Kidney (tissue), 14 donors: ENCODE results near the gene IL25. TPM values are rescaled to one million over a fixed set of nuclear protein-coding genes. Genes with fewer than 3 reads are reported as not detected.

ENCODE experiments used
- DNase-seq, 5 donors: peaks; one replicate each; pipeline ENCODE4 v3.0.0-alpha.2; 2013 to 2020
- FAIRE-seq: peaks from 2 replicates; lab custom pipeline; 2012; peaks lifted over from hg19 to GRCh38; lab: Jason Lieb, UNC
- H3K27ac ChIP-seq, 2 donors: one replicate each; pipeline ENCODE4 v1.7.0; 2013; ENCODE audit warnings: low read depth in 2 of 2, low read length in 2 of 2, inconsistent platforms in 1 of 2
- H3K27me3 ChIP-seq: one replicate; pipeline ENCODE4 v1.7.1; 2013; ENCODE audit warnings: low read length, inconsistent platforms; ENCODE audit not compliant: control insufficient read depth, insufficient read depth
- H3K36me3 ChIP-seq, 3 donors: one replicate each; pipeline versions ENCODE4 v1.7.0 to v1.7.1; 2013; ENCODE audit warnings: low read length in 3 of 3, control low read depth in 1 of 3, inconsistent platforms in 1 of 3; ENCODE audit not compliant: insufficient read depth in 3 of 3, control insufficient read depth in 2 of 3
- H3K4me1 ChIP-seq, 3 donors: one replicate each; pipeline versions ENCODE4 v1.7.0 to v1.7.1; 2013; ENCODE audit warnings: low read length in 3 of 3, inconsistent platforms in 1 of 3, low read depth in 1 of 3; ENCODE audit not compliant: control insufficient read depth in 2 of 3, insufficient read depth in 2 of 3
- H3K4me3 ChIP-seq, 3 donors: one replicate each; pipeline versions ENCODE4 v1.7.0 to v1.8.1; 2013; ENCODE audit warnings: low read length in 3 of 3, control low read depth in 1 of 3, inconsistent platforms in 1 of 3
- H3K9ac ChIP-seq, 3 donors: one replicate each; pipeline versions ENCODE4 v1.7.0 to v1.7.1; 2013; ENCODE audit warnings: low read length in 3 of 3, control low read depth in 1 of 3, inconsistent platforms in 1 of 3
- H3K9me3 ChIP-seq, 3 donors: one replicate each; pipeline versions ENCODE4 v1.7.0 to v1.7.1; 2013; ENCODE audit warnings: low read length in 3 of 3, control low read depth in 1 of 3, inconsistent platforms in 1 of 3; ENCODE audit not compliant: control insufficient read depth in 2 of 3, insufficient read depth in 1 of 3
- CTCF ChIP-seq: IDR thresholded peaks from 3 replicates; pipeline ENCODE4 v1.5.1; 2012; ENCODE audit warnings: mild to moderate bottlenecking, moderate library complexity, borderline replicate concordance; ENCODE audit not compliant: insufficient read depth; ENCODE audit errors: extremely low read depth
- intact Hi-C: fragments of 100-400 bp; cut with DNase I; formaldehyde crosslinking; loops from one replicate; pipeline ENCODE4 v1.11.1; 2022
- polyA plus RNA-seq: library from polyadenylated mRNA; stranded (reverse); fragments of 350-450 nt; fragmentation: Illumina TruSeq; extraction: RNeasy Lipid Tissue Mini Kit (QIAGEN cat#74804); gene quantifications from one replicate; pipeline ENCODE4 v1.2.3, GENCODE V29; 2014; ENCODE audit warnings: low read depth, low replicate concordance; ENCODE audit not compliant: insufficient read depth
- total RNA-seq: library from RNA; stranded (reverse); fragmentation: NEBNext Ultra II Directional; extraction: Animal tissue kit (Norgen Biotek cat#: 25700); gene quantifications from one replicate; pipeline ENCODE4 v1.2.1, GENCODE V29; 2021
- donor health status: control.
- donor health status: control.
- donor health status: control.
- donor health status: control.
- donor health status: control.
- donor health status: DM: yes; HTN: yes; CAD: no.
- donor health status: Normal renal cell carcinoma (clear cell type).

Gene IL25
- total and polyA plus RNA-seq, 2 donors from 2014 or later: not detected

DNA sequence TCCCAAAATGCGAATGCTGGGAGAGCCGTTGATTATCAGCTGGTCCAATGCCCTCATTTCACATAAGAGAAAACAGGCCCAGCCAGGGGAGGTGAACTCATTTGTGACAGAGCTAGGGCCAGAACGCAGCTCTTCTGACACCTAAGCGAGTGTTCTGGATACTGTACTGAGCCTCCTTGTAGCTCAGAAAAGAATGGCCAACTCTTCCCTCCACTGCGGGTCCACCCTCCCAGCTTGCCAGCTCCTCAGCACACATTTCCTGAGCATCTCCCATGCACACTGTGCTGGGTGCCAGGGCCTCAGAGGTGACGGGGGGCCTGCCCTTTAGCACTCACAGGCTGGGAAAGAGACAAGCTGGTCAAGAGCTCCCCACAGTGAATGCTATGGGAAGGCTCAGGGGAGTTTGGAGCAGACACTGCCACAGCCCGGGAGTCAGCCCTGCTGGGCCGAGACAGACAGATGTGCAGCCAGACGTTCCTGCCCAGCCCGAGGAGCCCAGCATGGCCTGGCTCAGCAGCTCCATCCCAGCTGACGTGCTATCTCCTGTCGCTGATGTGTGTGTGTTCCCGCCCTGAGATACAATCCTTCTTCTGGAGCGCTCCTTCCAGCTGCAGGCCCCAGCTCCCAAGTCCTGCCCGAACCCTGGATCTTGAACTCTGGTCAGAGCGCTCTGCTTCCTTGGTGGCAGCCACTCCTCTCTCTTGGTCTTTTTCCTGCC is 7.7 kb downstream of the IL25 start:
- Histone ChIP-seq H3K27ac (no peak overlapping the region), H3K4me1 (no peaks in the 10 kb centered on the region), H3K27me3 (no peaks in the 10 kb centered on the region), H3K9ac (no peak overlapping the region), H3K9me3 (no peaks in the 10 kb centered on the region), H3K36me3 (no peaks in the 10 kb centered on the region), H3K4me3 (no peak overlapping the region)
- intact Hi-C loops: no loop called here
- TF ChIP-seq CTCF: no peak
- FAIRE-seq: no peak
- DNase-seq: peak in 1 of 5 donors; percentile 60

GRCh38 chr14:23380976-23381375 is 8.4 kb downstream of the IL25 start:
- DNase-seq (peak in 1 of 5 donors; percentile 55), FAIRE-seq (no peak)
- H3K4me3 ChIP-seq: no peak overlapping the region
- H3K27ac ChIP-seq: no peak overlapping the region
- TF ChIP-seq CTCF: no peak
- no peaks in the 10 kb centered on the region for H3K9me3 ChIP-seq
- no peaks in the 10 kb centered on the region for H3K27me3 ChIP-seq
- intact Hi-C loops: no loop called here
- no peaks in the 10 kb centered on the region for H3K4me1 ChIP-seq
- H3K9ac ChIP-seq: no peak overlapping the region
- H3K36me3 ChIP-seq: no peaks in the 10 kb centered on the region

DNA sequence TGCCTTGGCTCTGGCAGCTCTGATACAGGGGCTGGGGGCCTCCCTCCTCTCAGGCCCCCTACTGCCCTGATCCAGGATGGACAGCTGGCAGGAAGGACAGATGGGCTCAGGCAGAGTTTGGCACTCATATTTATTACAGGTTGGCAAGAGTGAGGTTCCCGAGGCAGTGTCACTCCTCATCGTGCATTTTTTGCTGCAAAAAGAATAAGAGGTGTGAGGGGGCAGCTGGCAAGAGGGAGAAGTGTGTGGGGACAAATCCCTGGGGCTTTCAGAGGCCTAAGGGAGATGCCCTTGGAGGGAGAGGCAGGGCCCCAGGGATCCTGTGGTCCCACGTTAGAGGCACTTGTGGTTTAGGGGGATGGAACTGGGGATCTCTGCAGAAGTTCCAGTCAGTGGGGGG is 9.3 kb downstream of the IL25 start:
- no peak overlapping the region for H3K9ac ChIP-seq
- no peaks in the 10 kb centered on the region for H3K9me3 ChIP-seq
- no peak overlapping the region for H3K4me3 ChIP-seq
- H3K36me3 ChIP-seq: no peaks in the 10 kb centered on the region
- no peak for TF ChIP-seq CTCF
- DNase-seq (no peak), FAIRE-seq (no peak)
- no peak overlapping the region for H3K27ac ChIP-seq
- no peaks in the 10 kb centered on the region for H3K4me1 ChIP-seq
- intact Hi-C loops: no loop called here
- no peaks in the 10 kb centered on the region for H3K27me3 ChIP-seq
